ENCODE results near the gene TIPARP.
A peak's percentile ranks its signal among the peaks of the same experiment; 100 is the strongest.
"Not testable (repeated sequence)": the region's sequence is repeated elsewhere in the genome, so short reads cannot be mapped to it uniquely, and the experiment has no call there.

TIPARP gene

DNA sequence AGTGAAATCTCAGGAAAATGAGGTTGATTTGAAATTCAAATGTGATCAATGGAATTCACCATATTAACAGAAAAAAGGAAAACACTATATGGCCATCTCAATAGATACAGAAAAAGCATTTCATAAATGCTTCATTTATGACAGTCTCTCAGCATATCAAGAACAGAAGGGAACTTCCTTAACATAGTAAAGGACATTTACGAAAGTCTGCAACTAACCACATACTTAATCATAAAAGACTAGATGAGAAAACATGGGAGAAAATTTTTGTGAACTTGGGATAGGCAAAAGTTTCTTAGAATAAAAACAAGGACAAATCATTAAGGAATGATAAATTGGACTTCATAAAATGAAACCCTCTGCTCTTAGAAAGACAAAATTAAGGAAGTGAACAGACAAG, 24.7 kb upstream of the TIPARP start:
- no peak for DNase-seq (ENCODE audit: low read depth)

DNA sequence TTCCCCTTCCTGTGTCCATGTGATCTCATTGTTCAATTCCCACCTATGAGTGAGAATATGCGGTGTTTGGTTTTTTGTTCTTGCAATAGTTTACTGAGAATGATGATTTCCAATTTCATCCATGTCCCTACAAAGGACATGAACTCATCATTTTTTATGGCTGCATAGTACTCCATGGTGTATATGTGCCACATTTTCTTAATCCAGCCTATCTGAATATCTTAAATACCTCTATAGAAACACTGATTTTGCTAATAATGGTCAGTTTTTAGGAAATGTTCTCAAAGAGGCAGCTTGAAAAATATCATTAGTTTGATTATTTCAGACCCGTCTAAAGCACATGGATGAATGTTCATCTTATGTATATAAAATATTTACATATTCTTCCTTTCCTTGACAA, 21.7 kb upstream of the TIPARP start:
- DNase-seq (ENCODE audit: low read depth) = not testable (repeated sequence)

DNA sequence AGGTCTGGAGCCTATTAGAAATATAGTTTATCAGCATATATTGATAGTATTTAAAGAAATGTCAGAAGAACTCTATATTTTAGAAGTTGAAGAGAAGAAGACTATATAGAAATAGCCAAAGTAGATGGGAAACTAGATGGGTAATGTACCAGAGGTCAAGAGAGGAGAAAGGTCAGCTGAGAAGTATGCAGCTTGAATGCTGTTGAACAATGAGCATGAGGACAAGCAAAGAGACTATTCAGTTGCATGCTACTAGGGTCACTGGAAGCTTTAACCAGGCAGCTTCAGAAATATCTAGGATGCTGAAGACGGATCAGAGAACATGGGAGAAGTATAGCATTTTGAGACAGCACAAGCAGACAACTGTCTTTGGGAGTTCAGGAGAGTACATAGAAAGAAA, 19.6 kb upstream of the TIPARP start:
- DNase-seq (ENCODE audit: low read depth) = no peak

DNA sequence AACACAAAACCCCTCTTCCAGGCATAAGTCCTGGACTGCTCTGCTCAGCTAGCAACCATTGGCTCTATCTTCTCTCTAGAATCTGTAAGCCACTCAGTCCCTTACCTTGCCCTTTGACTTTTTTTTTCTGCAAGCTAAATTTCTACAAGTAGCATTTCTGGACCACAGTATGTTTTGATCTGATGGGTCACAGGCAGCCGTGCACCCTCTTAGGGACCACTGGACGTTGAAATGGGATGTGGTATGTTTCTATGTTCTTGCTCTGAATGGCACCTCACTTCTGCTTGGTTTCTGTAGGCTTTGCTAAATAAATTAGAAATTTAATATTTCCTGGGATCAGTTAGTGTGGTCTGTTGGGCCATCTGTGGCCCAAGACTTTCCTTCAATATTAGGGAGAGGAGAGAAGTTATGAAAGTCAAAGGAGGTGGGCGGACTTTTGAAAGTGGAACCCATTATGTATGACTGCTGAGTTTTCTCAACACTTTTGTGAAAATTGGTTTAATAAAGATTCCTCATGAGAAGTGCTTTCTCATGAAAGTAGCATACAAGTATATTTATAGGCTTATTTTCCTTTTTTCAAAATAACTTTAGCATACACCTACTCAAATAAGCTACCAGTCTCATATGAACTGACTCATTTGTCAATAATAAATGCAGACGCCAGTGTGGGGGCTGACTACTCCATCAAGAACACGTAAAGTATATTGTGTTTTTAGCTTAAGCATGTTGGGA, 18.4 kb upstream of the TIPARP start:
- no peak for DNase-seq (ENCODE audit: low read depth)

DNA sequence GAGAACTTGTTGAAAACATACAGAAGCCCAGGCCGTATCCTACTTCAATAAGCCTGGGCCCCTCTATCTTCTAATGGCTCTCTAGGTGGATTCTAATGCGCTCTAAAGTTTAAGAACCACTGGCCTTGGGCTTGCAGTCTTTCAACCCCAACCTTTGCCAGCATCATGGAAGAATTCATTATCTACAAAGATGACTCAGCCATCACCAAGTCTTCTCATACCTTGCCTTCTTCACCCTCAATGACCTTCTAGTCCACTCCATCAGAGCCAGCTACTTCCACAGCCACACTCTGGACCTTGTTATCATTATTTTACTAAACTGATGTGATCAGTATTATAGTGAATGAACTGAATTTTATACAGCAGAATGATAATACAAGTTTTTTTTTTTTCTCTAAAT, 16.9 kb upstream of the TIPARP start:
- no peak for DNase-seq (ENCODE audit: low read depth)

DNA sequence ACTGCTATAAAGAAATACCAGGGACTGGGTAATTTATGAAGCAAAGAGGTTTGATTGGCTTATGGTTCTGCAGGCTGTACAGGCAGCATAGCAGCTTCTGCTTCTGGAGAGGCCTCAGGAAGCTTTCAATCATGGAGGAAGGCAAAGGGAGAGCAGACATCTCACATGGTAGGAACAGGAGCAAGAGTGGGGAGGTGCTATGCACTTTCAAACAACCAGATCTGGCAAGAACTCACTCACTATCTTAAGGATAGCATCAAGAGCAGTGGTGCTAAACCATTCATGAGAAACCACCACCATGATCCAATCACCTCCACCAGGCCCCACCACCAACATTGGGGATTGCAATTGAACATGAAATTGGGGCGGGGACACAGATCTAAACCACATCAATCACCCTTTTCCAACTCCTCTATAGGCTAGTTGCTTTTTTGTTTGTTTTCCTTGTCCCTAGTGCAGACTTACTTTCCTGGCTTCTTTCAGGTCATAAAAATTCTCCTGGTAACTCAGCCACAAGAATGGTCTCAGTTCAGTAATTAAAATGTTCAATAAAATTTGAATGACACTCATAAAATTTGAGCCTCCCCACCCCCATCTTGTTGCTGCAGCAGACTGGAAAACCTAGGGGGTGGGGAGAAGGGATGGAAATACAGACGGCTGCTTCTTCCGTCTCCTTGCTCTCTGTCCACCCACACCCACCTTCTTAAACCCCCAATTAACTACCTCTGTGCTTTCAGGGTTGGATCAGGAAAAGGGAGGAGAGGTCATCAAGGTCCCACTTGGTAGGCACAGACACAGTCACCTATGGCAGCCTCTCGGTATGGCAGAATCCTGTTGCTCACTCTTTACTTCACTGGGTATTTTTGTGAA, 16.3 kb upstream of the TIPARP start:
- no peak for DNase-seq (ENCODE audit: low read depth)

DNA sequence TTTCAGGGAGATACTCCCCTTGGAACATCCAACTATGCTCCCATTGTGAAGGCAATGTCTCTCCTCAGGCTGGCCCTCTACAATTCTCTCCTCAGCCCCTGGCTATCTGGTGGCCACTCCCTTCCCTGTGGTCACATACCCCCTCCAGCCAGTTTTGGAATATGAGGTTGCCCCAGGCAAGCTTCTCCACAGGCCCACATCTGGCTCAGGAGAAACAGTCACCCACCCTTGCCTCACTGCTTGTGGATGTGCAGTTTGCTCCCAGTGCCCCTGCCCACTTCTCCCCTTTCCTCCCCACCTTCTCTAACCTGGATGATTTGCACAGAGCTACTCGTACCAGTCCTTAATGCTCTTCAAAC, 15.7 kb upstream of the TIPARP start:
- no peak for DNase-seq (ENCODE audit: low read depth)

- DNase-seq (ENCODE audit: low read depth) = no peak
Measured at GRCh38 chr3:156659260-156659659, 15.1 kb upstream of the TIPARP start.

DNA sequence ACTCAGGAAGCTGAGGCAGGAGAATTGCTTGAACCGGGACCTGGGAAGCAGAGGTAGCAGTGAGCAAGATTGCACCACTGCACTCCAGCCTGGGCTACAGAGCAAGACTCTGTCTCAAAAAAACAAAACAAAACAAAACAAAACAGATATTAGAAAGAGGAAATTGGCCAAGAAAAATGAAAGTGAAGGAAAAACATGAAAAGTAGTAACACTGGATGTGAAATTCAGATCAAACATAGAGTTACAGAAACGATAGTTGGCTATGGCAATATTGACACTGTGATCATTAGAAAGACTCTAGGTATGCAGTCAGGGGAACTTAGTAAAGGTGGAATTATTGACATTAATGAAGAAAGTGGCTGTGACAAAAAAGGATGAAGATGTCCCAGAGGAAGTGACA, 13.2 kb upstream of the TIPARP start:
- DNase-seq (ENCODE audit: low read depth) = no peak

GRCh38 chr3:156664011-156664830, 10.2 kb upstream of the TIPARP start:
- DNase-seq (ENCODE audit: low read depth) = no peak

DNA sequence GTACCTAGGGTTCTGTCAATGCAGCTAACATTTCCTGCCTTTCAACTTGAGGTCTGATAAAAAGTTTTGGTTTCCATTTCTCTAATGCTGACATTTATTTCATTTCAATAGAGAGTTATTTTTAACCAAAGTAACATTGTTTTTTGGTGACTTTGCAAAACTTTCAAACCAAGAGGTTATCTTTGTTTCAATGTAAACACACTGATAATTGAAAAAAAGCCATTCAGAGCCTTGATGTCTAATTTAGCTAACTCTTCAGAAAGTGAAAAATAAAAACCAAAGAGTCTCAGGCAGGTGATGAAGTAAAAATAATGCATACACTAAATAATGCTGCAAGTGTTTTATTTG, 9.6 kb upstream of the TIPARP start:
- no peak for DNase-seq (ENCODE audit: low read depth)

GRCh38 chr3:156665291-156665690, 9.1 kb upstream of the TIPARP start:
- DNase-seq (ENCODE audit: low read depth) = peak; percentile 78

DNA sequence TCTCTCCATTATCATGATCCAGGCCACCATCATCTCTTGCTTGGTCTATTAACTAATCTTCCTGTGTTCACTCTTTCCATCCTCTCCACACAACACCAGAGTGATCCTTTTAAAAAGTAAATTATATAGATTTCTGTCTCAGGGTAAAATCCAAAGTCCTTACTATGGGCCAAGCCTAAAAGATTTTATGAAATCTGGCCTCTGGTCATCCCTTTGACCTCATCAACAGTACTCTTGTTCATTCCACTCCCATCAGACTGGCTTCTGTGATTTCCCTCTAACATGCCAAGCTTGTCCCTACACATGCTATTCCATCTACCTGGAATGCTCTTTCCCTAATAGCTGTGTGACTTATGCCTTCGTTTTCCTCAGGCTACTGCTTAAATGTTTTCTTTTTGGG, 8.3 kb upstream of the TIPARP start:
- no peak for DNase-seq (ENCODE audit: low read depth)

DNA sequence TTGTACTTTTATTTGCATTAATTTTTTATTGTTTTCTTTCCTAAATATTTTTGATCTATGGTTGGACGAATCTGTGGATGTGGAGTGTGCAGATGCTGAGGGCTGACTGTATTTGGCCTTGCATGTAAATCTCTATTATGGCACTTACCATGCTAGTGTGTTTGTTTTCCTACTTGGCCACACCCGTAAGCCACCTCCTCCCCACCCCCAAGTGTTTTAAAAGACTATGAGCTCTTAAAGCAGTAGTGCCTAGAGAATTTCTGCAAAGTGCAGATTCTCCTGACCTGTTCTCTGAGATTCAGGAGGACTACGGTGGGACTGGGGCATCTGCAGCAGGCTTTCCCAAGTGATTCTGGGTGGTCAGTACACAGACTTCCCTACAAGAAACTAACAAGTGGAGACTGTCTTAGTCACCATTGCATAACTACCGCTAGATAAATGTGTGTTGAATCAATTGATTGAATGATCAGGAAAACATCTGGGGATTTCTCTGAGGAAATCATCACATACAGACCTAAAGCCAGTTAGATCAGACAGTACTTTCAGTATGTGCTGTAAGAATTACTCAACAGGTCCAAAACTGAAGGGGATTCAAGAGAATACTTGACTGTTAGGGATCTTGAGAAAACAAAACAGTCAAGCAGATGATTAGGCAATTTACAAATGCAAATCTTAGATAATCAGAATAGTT, 6.2 kb upstream of the TIPARP start:
- DNase-seq (ENCODE audit: low read depth) = no peak

DNA sequence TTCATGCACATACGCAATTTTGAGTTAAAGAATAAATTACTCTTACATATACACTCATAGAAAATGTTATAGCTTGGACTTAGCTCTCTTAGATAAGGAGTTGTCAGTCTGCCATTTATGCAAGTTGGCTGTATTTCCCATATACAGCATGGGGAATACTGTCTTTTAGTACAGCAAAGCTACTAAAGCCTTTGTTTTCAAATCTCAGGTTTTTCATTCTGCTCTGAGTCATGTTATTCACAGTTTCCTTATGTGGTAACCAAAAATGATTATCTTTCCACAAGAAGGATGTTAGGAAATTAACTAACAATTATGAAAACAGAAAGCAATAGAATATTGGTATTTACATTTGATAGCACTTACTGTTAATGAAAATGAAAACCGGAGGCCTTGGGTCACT, 4.3 kb upstream of the TIPARP start:
- DNase-seq (ENCODE audit: low read depth) = no peak

DNA sequence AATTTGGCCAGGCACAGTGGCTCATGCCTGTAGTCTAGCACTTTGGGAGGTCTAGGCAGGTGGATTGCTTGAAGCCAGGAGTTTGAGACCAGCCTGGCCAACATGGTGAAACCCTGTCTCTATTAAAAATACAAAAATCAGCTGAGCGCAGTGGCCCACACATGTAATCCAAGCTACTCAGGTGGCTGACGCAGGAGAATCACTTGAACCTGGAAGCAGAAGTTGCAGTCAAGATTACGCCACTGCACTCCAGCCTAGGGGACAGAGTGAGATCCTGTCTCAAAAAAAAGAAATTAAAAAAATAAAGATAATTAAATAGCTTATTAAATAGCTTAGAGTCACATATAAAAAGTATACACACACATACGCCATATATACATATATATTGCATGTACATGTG, 3.7 kb upstream of the TIPARP start:
- no peak for DNase-seq (ENCODE audit: low read depth)

GRCh38 chr3:156673732-156674045, 701 bp upstream of the TIPARP start:
- DNase-seq (ENCODE audit: low read depth) = no peak

DNA sequence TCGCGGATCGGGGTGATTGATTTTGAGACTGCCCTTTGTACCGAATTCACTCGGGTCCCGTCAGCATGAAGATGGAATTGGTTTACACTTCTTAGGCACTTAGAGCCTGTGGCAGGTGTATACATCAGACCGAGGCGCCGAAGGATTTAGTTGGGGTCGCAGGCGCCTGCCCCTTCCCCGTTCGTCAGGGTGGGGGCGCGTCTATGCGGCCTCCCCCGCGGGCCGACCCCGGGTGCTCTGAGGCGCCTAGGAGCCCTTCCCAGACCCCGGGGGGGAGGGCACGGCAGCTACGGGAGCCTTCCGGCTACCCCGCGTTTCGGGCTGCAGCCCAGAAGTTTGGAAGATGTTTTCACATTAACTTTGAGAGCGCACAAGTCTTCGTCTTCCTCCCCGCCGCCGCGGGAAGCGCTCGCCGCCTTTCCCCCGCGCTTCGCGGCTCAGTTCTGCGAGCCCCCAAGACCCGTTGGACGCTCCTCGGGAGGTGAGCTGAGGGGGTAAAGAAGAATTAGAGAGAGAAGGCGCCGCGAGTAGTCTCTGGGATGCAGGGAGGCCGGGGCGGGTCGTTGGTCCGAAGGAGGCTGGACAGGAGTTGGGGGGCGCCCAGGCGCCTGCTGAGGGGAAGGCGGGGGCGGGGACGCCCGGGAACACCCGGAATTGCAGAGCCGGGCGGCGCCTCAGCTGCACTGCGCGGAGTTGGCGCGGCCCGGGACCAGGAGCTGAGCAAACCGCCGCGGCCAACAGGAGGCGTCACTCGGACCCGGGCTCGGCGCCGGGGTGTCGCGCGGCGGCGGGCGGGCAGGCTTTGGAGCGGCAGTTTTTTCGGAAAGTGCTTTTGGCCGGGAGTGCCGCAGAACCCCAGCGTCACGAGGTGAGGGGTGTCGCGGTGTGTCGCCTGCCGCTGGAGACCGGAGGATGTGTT, 780 bp downstream of the TIPARP start:
- peak; percentile 56 for DNase-seq (ENCODE audit: low read depth)

GRCh38 chr3:156675830-156676767, 1.7 kb downstream of the TIPARP start:
- peak; percentile 91 for DNase-seq (ENCODE audit: low read depth)

Data from EH (cell line).